GM12874 (cell line): ENCODE measurements around the gene WDR48.

Experiments used
- CTCF ChIP-seq: IDR thresholded peaks from 2 replicates; pipeline ENCODE4 v1.5.1; 2011; ENCODE audit warnings: low read depth, mild to moderate bottlenecking, control low read depth, low read length, moderate library complexity; ENCODE audit not compliant: insufficient read depth

Gene WDR48

DNA sequence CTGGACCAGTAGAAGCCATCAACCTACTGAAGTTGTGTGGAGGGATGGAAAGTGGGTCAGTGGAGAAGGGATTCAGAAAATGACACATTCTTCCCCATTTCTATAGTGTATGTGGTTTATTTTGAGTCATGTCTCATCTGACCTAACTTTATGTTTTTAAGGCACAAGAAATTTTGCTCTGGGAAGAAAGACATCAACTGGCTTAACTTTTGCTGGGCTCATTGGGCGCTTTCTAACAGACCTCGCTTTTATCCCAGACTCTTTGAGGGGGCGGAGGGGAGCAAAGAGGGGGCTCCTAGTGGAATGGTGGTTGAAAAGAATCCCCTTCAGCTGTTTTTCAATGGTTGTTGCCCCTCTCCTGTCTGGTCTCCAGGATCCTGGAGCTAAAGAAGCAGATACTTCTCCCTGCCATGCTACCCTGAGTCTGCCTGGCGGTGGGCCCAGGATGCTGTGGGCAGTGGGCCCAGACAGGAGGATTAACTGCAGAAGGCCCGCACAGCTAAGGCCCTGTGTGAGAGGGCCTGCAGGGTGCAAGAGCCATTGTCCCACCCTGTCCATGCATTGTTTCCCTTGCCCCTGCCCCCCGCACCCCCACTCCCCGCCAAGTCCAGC, 87.1 kb downstream of the WDR48 start:
- TF ChIP-seq CTCF = no peak

DNA sequence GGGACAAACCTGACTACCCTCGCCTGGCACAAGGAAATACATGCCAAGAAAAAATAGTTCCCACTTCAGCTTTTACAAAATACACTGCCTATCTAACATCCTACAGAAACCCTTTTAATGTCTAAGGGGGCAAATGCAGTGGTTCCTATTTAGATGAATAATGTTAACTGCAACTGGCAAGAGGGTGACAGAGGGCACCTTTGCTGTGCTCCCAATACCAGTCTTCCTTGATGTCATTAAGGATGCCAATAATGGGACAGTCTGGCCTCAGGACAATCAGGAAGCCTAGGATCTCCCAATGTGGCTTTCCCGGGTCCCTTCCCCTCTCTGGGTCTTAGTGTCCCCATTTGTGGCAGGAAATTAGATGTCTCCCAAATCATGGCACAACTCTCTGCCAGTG, 87.6 kb downstream of the WDR48 start:
- no peak for TF ChIP-seq CTCF

DNA sequence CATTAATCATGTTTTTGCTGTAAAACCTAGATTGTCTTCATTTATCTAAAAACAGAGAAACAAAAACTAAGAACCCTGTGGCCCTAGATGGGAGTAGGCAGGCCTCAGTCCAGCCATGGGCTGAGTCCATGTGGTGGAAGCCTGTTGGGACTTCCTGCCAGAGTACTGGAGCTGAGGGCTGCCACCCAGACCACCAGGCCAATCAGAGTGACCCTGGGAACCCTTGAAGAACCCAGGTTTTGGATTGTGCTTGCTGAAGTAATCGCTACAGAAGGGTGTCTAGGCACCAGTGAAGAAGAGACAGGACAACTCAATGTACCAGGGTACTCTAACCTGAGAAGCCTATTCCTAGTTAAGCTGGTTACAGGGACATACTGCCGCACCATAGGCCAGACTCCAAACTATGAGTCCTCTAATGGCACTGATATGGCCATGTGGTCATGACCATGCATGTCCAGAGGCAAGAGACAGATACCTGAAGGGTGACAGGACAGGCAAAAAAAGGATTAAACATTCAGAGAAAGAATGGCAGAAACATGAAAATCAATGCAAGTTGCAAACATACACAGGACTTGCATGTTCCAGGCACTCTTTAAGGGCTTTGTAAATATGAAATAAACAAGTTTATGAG, 88.6 kb downstream of the WDR48 start:
- no peak for TF ChIP-seq CTCF

DNA sequence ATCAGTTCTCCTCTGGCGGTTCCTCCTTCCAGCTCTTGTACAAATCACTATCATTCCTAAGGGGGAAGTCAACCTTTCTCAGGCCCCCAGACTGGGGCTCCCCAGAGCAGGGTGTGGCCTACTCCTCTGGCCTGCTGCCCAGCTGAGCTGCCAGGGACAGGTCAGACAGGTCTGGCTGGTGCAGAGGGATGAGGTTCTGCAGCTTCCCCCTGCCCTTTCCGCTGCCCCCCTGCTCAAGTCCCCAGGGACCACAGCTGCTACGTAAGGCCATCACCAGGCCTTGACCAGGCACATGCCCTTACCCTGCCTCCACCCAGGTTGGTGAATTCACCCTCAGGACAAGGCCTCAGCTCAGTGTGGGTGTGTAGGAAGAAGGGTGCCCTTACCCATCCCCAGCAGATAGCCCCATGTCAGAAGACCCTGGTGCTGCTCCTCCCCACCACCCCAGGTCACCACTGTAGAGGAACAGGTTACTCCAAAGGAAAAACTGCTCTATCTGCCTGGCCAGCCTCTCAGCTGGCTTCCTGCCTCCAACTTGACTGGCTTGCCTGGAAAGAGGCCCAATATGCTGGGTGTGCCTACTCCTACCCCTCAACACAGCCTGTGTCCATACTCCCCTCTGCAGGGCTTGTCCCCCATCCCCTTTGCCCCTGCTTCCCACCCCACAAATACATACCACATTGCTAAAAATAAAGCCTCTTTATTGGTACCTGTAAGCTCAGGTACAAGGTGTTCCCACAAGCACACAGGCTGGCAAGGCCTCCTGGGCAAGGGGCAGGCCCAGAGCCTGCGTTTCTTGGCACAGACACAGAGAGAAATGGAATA, 89.6 kb downstream of the WDR48 start:
- TF ChIP-seq CTCF = no peak

DNA sequence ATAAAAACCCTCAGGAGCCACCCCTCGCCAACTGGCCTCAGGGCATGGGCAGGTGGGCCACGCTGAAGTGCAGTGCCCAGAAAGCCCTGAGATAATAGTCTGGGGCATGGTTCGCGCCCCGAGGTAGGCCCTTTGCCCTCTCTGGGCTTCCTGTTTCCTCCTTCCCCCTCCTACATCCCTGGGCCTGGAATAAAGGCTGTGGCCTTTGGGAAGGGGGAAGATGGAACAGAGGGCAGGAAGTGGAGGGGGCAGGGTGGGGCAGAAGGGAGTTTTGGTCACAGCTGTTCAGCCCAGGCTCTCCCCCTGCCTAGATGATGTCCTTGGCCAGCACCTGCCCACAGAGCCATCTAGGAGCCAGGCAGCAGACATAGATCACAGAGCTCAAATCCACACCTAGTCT, 90.3 kb downstream of the WDR48 start:
- no peak for TF ChIP-seq CTCF

- TF ChIP-seq CTCF = no peak
Measured at GRCh38 chr3:39143051-39143885, 91.5 kb downstream of the WDR48 start.
